ENCODE results near the gene CSNK1E.

CSNK1E gene

GRCh38 chr22:38327805-38328204 lies 10.6 kb upstream of the CSNK1E start:
- no peak for FAIRE-seq

GRCh38 chr22:38327396-38327795 lies 10.2 kb upstream of the CSNK1E start:
- FAIRE-seq, result no peak

GRCh38 chr22:38325587-38325986 lies 8.4 kb upstream of the CSNK1E start:
- no peak for FAIRE-seq

GRCh38 chr22:38320605-38321402 lies 3.6 kb upstream of the CSNK1E start:
- FAIRE-seq, result no peak

- FAIRE-seq, result no peak
Observed at GRCh38 chr22:38318792-38319773, 1.9 kb upstream of the CSNK1E start.

GRCh38 chr22:38317995-38318715 lies 922 bp upstream of the CSNK1E start:
- peak; percentile 44 for FAIRE-seq

GRCh38 chr22:38316364-38317121 lies 690 bp downstream of the CSNK1E start:
- FAIRE-seq, result no peak

- FAIRE-seq, result peak; percentile 15
Observed at GRCh38 chr22:38315823-38316363, 1.3 kb downstream of the CSNK1E start.

GRCh38 chr22:38314933-38315822 lies 2.1 kb downstream of the CSNK1E start:
- no peak for FAIRE-seq

- FAIRE-seq, result no peak
Observed at GRCh38 chr22:38314051-38314932, 2.9 kb downstream of the CSNK1E start.

GRCh38 chr22:38313384-38313955 lies 3.8 kb downstream of the CSNK1E start:
- FAIRE-seq, result no peak

- FAIRE-seq, result no peak
Observed at GRCh38 chr22:38312261-38312800, 4.9 kb downstream of the CSNK1E start.

GRCh38 chr22:38311323-38311620 lies 6.0 kb downstream of the CSNK1E start:
- FAIRE-seq, result no peak

GRCh38 chr22:38310518-38311322 lies 6.5 kb downstream of the CSNK1E start:
- FAIRE-seq, result no peak

GRCh38 chr22:38309614-38310517 lies 7.4 kb downstream of the CSNK1E start:
- FAIRE-seq, result no peak

GRCh38 chr22:38308791-38309498 lies 8.3 kb downstream of the CSNK1E start:
- FAIRE-seq, result no peak

All from G401.6 (cell line).